Adrenal gland (tissue), 12 donors: ENCODE results near the gene CYP2J2. TPM values are rescaled to one million over a fixed set of nuclear protein-coding genes. Genes with fewer than 3 reads are reported as not detected.
"Not testable (repeated sequence)": the region's sequence is repeated elsewhere in the genome, so short reads cannot be mapped to it uniquely, and the experiment has no call there.

Experiments used
- DNase-seq, 7 donors: peaks; one replicate each; pipeline ENCODE4 v3.0.0-alpha.2; 2019 to 2020
- H3K27ac ChIP-seq, 5 donors: fragments of 200-600 bp; sonication (generic) in 4 of 5; 1 replicate in 3 of 5; 2 replicates in 2 of 5; pipeline versions ENCODE4 v1.5.1 to v1.8.0; 2016 to 2020; ENCODE audit warnings: mild to moderate bottlenecking in 1 of 5
- H3K27me3 ChIP-seq: fragments of 200-600 bp; 2 replicates; pipeline ENCODE4 v1.8.0; 2021
- H3K36me3 ChIP-seq, 2 donors: fragments of 200-600 bp; replicated peaks in 1 of 2; 1 replicate in 1 of 2; 2 replicates in 1 of 2; pipeline versions ENCODE4 v1.5.1 to v1.8.0; 2018 to 2022
- H3K4me1 ChIP-seq, 2 donors: fragments of 200-600 bp; replicated peaks in 1 of 2; 1 replicate in 1 of 2; 2 replicates in 1 of 2; pipeline versions ENCODE4 v1.5.1 to v1.8.0; 2018 to 2021
- H3K4me3 ChIP-seq, 4 donors: fragments of 200-600 bp; sonication (generic) in 3 of 4; one replicate each; pipeline ENCODE4 v1.5.1; 2016 to 2018
- H3K9me3 ChIP-seq, 3 donors: fragments of 200-600 bp; sonication (generic) in 1 of 3; replicated peaks in 1 of 3; 1 replicate in 2 of 3; 2 replicates in 1 of 3; pipeline versions ENCODE4 v1.5.1 to v1.8.0; 2016 to 2021
- POLR2A ChIP-seq, 2 donors: fragments of 450-650 bp; IDR thresholded peaks; one replicate each; pipeline ENCODE4 v1.6.1; 2017; ENCODE audit warnings: antibody characterized with exemption in 2 of 2, mild to moderate bottlenecking in 2 of 2, moderate library complexity in 1 of 2
- WGBS, 4 donors: extraction: QIAGEN DNeasy Blood & Tissue Kit in 2 of 4; methylation state at CpG; one replicate each; pipeline versions ENCODE4 v1.1.5 to v1.1.7; 2013 to 2017; 5-methylcytosine and 5-hydroxymethylcytosine counted together
- intact Hi-C, 2 donors: fragments of 100-400 bp; cut with DNase I; formaldehyde crosslinking; loops; one replicate each; pipeline versions ENCODE4 v1.14.1 to v1.15.0; 2022 to 2023
- polyA plus RNA-seq, 3 donors: library from polyadenylated mRNA; stranded (reverse); fragments of 200-250 nt in 2 of 3; fragments of 350-450 nt in 1 of 3; fragmentation: Illumina TruSeq in 1 of 3; extraction: RNeasy Lipid Tissue Mini Kit (QIAGEN cat#74804) in 1 of 3; gene quantifications; one replicate each; pipeline ENCODE4 v1.2.3, GENCODE V29; 2013 to 2014
- total RNA-seq, 9 donors: library from RNA; depleted of rRNA in 4 of 9; stranded (reverse); fragments of >200 nt in 4 of 9; fragments of 120-200 nt in 1 of 9; fragmentation: NEBNext Ultra II Directional in 1 of 9; extraction: Animal tissue kit (Norgen Biotek cat#: 25700) in 1 of 9; gene quantifications; one replicate each; pipeline versions ENCODE4 v1.1.0 to v1.2.4, GENCODE V29; 2013 to 2023
- TF ChIP-seq, protein P1 (sequence below), 6 experiments: fragments of 450-650 bp in 4 of 6; fragments of 200-600 bp in 2 of 6; sonication (generic) in 1 of 6; IDR thresholded peaks; 1 replicate in 5 of 6; 2 replicates in 1 of 6; pipeline versions ENCODE4 v1.5.1 to v1.8.0; 2016 to 2021; ENCODE audit warnings: antibody characterized with exemption in 6 of 6, mild to moderate bottlenecking in 2 of 6, moderate library complexity in 1 of 6
- donor health status: healthy with polysubstance abuse.
- donor health status: Bipolar disorder and iron deficiency.
- donor health status: DM: yes; HTN: yes; CAD: no.
- donor health status: DM: no; HTN: no; CAD: no.
- donor health status: DM: no; HTN: no; CAD: no.
- donor health status: DM: yes; HTN: yes; CAD: no.

The CYP2J2 gene
- total and polyA plus RNA-seq, 12 donors, result 0.14 to 1.0 (median 0.44) TPM; not detected in 1

DNA sequence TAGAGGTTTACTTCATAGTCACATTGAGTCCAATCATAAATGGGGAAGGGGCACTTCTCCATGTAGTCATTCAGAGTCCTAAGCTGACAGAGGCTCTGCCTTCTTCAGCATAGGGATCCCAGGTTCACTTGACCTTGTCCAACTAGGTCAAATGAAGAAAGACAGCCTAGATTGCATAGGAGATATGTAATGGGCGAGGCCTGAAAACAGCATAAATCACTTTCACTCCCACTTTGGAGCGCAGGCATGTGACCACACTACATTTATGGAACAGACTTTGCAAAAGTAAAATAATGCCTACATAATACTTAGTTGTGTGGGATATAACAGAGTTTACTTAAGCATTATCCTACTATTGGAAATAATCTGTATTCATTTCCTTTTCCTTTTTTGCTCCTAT lies 60.1 kb downstream of the CYP2J2 start:
- H3K27ac ChIP-seq, result no peak overlapping the region
- TF ChIP-seq, protein P1, sequence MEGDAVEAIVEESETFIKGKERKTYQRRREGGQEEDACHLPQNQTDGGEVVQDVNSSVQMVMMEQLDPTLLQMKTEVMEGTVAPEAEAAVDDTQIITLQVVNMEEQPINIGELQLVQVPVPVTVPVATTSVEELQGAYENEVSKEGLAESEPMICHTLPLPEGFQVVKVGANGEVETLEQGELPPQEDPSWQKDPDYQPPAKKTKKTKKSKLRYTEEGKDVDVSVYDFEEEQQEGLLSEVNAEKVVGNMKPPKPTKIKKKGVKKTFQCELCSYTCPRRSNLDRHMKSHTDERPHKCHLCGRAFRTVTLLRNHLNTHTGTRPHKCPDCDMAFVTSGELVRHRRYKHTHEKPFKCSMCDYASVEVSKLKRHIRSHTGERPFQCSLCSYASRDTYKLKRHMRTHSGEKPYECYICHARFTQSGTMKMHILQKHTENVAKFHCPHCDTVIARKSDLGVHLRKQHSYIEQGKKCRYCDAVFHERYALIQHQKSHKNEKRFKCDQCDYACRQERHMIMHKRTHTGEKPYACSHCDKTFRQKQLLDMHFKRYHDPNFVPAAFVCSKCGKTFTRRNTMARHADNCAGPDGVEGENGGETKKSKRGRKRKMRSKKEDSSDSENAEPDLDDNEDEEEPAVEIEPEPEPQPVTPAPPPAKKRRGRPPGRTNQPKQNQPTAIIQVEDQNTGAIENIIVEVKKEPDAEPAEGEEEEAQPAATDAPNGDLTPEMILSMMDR (IDR thresholded peaks at IDR 0.05), result no peak
- no peak for TF ChIP-seq POLR2A (IDR thresholded peaks at IDR 0.05)
- peaks cover 0 to 5% of the 10 kb centered on the region in 2 donors for H3K36me3 ChIP-seq
- no peak for DNase-seq
- no peaks in the 10 kb centered on the region for H3K27me3 ChIP-seq
- no peaks in the 10 kb centered on the region for H3K9me3 ChIP-seq
- H3K4me3 ChIP-seq, result no peak overlapping the region
- 93 to 94% (median 94%) methylated on average over 2 of the region's 2 CpGs for WGBS, 4 donors
- intact Hi-C loops, result no loop called here
- H3K4me1 ChIP-seq, result no peaks in the 10 kb centered on the region

DNA sequence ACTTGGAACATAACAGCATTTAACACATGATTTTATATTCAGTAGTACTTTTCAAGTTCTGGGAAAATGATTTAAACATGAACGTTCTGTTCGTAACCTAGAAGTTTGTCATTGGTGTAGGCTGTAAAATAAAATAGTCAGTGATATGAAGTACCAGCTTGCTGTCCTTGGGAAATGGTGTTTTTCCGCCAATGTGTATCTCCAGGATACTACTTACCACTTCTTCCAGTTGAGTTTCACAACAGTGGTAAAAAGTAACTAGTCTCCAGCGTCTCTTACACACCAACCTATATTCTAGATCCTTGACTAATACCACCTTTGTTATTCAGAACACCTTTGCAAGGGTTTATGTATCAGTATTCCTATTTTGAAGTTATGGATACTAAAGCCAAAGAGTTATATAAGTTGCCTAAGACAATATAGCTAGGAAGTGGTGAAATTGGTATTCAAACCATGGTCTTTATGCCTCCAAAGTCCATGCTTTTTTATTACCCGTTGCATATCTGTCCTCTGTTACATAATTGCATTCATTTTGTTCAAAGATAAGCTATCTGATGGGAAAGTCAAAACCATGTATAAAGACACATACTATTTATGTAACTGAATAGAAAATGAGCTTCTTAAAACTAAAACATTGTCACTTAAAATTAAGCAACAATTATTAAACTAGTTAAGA lies 68.8 kb downstream of the CYP2J2 start:
- whole genome bisulfite sequencing, 4 donors, result 64 to 80% (median 68%) methylated on average over 5 of the region's 5 CpGs
- Histone ChIP-seq H3K27me3 (no peaks in the 10 kb centered on the region), H3K4me3 (no peak overlapping the region), H3K9me3 (no peaks in the 10 kb centered on the region), H3K4me1 (peaks cover 0 to 15% of the 10 kb centered on the region in 2 donors), H3K27ac (no peak overlapping the region), H3K36me3 (no peaks in the 10 kb centered on the region)
- no peak for TF ChIP-seq POLR2A (IDR thresholded peaks at IDR 0.05)
- TF ChIP-seq, protein P1 (IDR thresholded peaks at IDR 0.05), result no peak
- DNase-seq, result no peak
- intact Hi-C loops, result no loop called here

DNA sequence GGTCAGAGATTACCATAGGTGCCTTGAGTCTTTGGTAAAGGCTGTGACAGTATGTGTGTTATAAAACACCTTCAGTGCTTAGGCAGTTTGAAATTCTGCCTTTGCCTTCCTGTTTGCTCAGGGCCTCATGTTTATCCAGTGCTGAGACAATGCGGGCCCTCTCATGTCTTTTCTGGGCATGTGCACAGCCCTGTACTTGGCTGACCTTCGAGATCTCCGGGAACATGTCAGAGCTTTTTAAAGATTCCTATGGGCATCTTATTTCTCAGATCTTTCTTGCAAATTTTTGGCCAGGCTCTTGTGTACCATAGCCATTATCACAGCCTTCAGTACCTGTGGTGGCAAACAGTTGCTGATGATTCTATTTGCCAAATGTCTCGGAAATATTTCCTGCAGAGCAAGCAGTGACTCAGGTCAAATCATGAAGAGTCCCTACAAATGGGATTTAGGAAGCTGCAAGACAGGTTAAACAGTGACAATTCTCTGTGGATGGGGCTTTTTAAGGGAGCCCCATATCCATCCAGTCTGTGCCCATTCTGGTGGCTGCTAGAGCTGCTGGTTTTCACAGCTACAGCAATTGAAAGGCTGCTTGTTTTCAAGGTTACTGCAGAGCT lies 69.7 kb downstream of the CYP2J2 start:
- DNase-seq, result peak; percentile 33 to 69 (median 55)
- TF ChIP-seq, protein P1 (IDR thresholded peaks at IDR 0.05), result no peak
- TF ChIP-seq POLR2A (IDR thresholded peaks at IDR 0.05), result no peak
- intact Hi-C loops, result no loop called here
- Histone ChIP-seq H3K27me3 (no peaks in the 10 kb centered on the region), H3K36me3 (no peaks in the 10 kb centered on the region), H3K9me3 (no peaks in the 10 kb centered on the region), H3K4me3 (peak overlapping the region in 1 of 4 donors; percentile 20), H3K27ac (peak overlapping the region in 3 of 5 donors; percentile 2 to 49 (median 23)), H3K4me1 (peaks cover 0 to 15% of the 10 kb centered on the region in 2 donors)
- 38 to 49% (median 43%) methylated on average over 4 of the region's 4 CpGs for WGBS, 4 donors

DNA sequence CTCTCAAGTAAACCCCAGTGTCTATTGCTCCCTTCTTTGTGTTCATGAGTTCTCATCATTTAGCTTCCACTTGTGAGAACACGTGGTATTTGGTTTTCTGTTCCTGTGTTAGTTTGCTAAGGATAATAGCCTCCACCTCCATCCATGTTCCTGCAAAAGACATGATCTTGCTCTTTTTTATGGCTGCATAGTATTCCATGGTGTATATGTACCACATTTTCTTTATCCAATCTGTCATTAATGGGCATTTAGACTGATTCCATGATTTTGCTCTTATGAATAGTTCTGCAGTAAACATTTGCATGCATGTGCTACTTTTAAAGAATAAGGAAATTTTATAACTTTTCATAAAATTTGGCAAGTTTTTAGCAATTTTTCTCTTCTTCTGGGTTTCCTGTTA lies 71.3 kb downstream of the CYP2J2 start:
- H3K27me3 ChIP-seq, H3K36me3 ChIP-seq, DNase-seq, H3K9me3 ChIP-seq, H3K4me3 ChIP-seq, H3K27ac ChIP-seq, intact Hi-C loops: not testable (repeated sequence)
- peaks cover 0 to 15% of the 10 kb centered on the region in 2 donors for H3K4me1 ChIP-seq
- WGBS, 4 donors, result 98 to 100% (median 100%) methylated on average over 1 of the region's 1 CpG
